Immature natural killer cell (primary cell): ENCODE results near the gene LTF. TPM values are rescaled to one million over a fixed set of nuclear protein-coding genes. Genes with fewer than 3 reads are reported as not detected.
A peak's percentile ranks its signal among the peaks of the same experiment; 100 is the strongest.
"Not testable (repeated sequence)": the region's sequence is repeated elsewhere in the genome, so short reads cannot be mapped to it uniquely, and the experiment has no call there.

Experiments used
- DNase-seq, 3 donors: peaks; one replicate each; pipeline ENCODE4 v3.0.0; 2022; ENCODE audit warnings: mixed read lengths in 1 of 3
- H3K27ac Mint-ChIP-seq, 6 donors: one replicate each; pipeline ENCODE4 v1.8.0; 2020; ENCODE audit warnings: mixed read lengths in 6 of 6, mild to moderate bottlenecking in 5 of 6, inconsistent platforms in 4 of 6, moderate library complexity in 3 of 6
- H3K27me3 Mint-ChIP-seq, 3 donors: one replicate each; pipeline ENCODE4 v1.8.0; 2020 to 2021; ENCODE audit warnings: low read depth in 3 of 3, mild to moderate bottlenecking in 3 of 3, mixed read lengths in 3 of 3, moderate library complexity in 3 of 3, inconsistent platforms in 1 of 3
- H3K36me3 Mint-ChIP-seq, 3 donors: one replicate each; pipeline ENCODE4 v1.8.0; 2020; ENCODE audit warnings: mixed read lengths in 3 of 3, inconsistent platforms in 2 of 3, mild to moderate bottlenecking in 2 of 3
- H3K4me1 Mint-ChIP-seq, 2 donors: one replicate each; pipeline ENCODE4 v1.8.0; 2020; ENCODE audit warnings: inconsistent platforms in 2 of 2, mild to moderate bottlenecking in 2 of 2, mixed read lengths in 2 of 2, moderate library complexity in 1 of 2
- H3K4me3 Mint-ChIP-seq, 5 donors: one replicate each; pipeline ENCODE4 v1.8.0; 2020; ENCODE audit warnings: mild to moderate bottlenecking in 5 of 5, mixed read lengths in 5 of 5, inconsistent platforms in 3 of 5, moderate library complexity in 3 of 5
- H3K9me3 Mint-ChIP-seq, 6 donors: one replicate each; pipeline ENCODE4 v1.8.0; 2020; ENCODE audit warnings: mild to moderate bottlenecking in 6 of 6, mixed read lengths in 6 of 6, inconsistent platforms in 4 of 6, moderate library complexity in 3 of 6
- polyA plus RNA-seq, 3 donors: library from polyadenylated mRNA; unstranded; fragments of 300-500 nt; fragmentation: Illumina TruSeq; gene quantifications; one replicate each; pipeline ENCODE4 v1.2.3, GENCODE V29; 2021

The LTF gene
- polyA plus RNA-seq, 3 donors from 2014 or later = not detected

DNA sequence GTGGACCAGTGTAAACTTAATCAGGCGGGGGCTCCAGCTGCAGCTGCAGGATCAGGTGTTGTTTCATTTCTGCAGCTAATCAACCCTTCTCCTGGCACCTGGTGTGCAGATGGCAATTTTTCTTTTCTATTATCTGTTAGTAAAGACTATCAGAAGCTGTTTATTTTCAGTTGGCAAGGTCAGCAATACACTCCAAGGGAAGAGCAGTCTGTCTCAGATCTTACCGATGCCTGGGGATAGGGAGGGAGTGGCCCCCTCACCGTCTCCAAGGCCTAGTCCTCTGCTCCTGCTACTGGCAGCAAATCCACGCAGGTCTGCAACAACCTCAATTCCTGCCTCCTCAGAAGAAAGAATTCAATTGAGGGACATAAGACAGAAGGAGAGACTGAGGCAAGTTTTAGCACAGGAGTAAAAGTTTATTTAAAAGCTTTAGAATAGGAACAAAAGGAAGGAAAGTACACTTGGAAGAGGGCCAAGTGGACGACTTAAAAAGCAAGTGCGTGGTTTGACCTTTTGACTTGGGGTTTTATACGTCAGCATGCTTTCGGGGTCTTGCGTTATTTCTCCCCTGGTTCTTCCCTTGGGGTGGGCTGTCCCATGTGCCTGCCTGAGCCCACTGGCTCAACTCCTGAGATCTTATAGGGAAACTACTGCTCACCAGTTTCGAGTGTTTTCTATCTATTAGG is 48.4 kb downstream of the LTF start:
- no peaks in the 10 kb centered on the region for H3K36me3 Mint-ChIP-seq
- DNase-seq = no peak
- no peak overlapping the region for H3K4me3 Mint-ChIP-seq
- H3K4me1 Mint-ChIP-seq = no peaks in the 10 kb centered on the region
- no peaks in the 10 kb centered on the region for H3K27me3 Mint-ChIP-seq
- no peak overlapping the region for H3K27ac Mint-ChIP-seq
- H3K9me3 Mint-ChIP-seq = no peaks in the 10 kb centered on the region

DNA sequence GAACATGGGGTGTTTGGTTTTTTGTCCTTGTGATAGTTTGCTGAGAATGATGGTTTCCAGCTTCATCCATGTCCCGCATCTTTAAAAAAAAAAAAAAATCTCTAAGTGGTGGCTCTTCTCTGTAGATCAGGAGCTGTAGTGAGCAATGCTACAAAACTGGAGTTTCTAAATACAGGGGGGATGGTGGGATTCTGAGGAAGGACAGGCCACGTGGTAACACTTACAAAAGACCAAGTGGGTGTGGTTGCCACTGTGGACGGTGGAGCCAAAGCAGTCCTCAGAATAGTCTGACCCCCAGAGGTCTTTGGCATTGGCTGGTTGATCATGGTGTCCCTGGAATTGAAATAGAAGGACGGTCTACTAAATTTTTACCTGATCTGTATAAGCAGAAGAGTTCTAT is 50.0 kb downstream of the LTF start:
- Mint-ChIP-seq H3K9me3 (no peaks in the 10 kb centered on the region), H3K4me3 (no peak overlapping the region), H3K27me3 (no peaks in the 10 kb centered on the region), H3K4me1 (peaks cover 5 to 6% of the 10 kb centered on the region in 2 donors), H3K36me3 (no peaks in the 10 kb centered on the region), H3K27ac (peak overlapping the region in 1 of 6 donors; percentile 30)
- DNase-seq = no peak

DNA sequence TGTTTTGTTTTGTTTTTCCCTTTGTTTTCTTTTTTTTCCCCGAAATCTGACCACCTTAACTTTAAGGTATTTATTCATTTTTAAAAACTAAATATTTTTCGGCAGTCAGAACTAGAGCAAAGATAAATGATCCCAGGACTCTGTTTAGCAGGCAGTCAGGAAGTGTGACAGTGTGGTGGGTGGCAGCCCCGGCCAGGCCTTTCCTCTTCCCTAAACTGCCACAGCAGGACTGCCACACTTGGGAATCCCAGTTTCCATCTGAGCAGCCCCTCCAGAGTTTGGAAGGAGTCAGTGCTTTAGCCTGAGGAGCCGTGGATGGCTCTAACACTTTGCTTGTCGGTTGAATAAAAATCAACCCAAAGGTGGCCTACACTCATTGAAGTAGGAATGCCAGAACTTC is 50.8 kb downstream of the LTF start:
- DNase-seq = no peak
- Mint-ChIP-seq H3K27me3 (no peaks in the 10 kb centered on the region), H3K9me3 (no peaks in the 10 kb centered on the region), H3K27ac (no peak overlapping the region), H3K36me3 (no peaks in the 10 kb centered on the region), H3K4me3 (no peak overlapping the region), H3K4me1 (peaks cover 8 to 14% of the 10 kb centered on the region in 2 donors)

DNA sequence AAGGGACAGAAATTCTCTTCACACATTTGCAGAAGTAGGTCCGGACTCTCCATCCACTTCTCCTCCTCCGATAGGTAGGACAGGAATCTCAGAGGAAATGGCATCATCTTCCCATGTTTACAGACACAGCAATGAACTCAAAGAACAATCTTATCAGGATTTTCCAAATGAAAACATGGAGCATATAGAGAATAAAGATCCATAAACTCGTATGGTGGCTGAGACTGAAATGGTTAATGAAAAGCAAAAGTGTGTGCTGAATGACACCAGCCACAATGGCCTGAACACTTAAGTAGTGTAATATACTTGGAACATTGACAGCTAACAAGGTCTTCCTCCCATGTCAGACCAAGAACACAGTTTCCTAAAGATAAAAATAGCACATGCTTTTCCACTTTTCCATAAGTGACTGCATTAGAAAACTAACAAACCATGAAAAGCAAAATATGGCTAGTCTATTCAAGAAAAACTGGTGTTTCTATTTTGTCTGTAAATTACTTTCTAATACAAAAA is 51.9 kb downstream of the LTF start:
- no peak overlapping the region for H3K27ac Mint-ChIP-seq
- no peak for DNase-seq
- H3K36me3 Mint-ChIP-seq = no peaks in the 10 kb centered on the region
- H3K27me3 Mint-ChIP-seq = peaks cover 0 to 2% (median 0%) of the 10 kb centered on the region in 3 donors
- H3K4me3 Mint-ChIP-seq = no peak overlapping the region
- no peaks in the 10 kb centered on the region for H3K9me3 Mint-ChIP-seq
- peaks cover 17 to 25% of the 10 kb centered on the region in 2 donors for H3K4me1 Mint-ChIP-seq

DNA sequence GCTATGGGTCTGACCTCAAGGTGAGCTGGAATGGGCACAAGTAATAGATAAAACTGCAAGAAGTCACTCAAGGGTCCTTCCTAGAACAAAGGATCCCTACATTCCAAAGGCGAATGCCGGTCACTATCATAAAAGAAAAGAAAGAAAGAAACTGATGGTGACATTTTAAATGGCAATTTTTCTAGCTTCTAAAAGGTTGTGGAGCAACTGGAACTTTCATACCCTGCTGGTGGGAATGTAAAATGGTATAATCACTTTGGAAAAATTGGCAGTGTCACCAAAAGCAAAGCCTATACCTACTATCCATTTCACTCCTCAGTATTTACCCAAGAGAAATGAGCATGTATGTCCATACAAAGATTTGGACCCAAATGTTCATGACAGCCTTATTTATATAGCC is 53.4 kb downstream of the LTF start:
- no peaks in the 10 kb centered on the region for H3K9me3 Mint-ChIP-seq
- no peak for DNase-seq
- H3K4me1 Mint-ChIP-seq = peaks cover 29 to 37% of the 10 kb centered on the region in 2 donors

DNA sequence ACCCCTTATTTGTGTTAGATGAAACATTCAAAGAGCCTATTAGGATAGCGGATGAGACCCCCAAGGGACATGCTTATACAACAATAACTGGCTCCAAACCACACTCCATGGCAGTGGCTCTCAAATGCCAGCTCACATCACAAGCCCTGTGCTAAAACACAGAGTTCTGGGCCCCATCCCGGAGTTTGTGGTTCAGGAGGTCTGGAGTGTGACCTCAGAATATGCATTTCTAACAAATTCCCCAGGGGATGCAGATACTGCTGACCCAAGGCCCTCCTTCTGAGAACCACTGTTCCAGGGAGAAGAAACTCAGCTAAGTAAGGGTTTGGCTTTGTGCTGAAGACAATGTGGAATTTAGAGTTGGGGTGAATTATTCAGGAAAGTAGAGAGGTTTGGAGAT is 54.0 kb downstream of the LTF start:
- no peak overlapping the region for H3K27ac Mint-ChIP-seq

More for the DNA sequence above, 53.4 kb downstream of the LTF start:
- Mint-ChIP-seq H3K36me3 (no peaks in the 10 kb centered on the region), H3K27ac (no peak overlapping the region), H3K27me3 (peaks cover 0 to 2% (median 0%) of the 10 kb centered on the region in 3 donors), H3K4me3 (no peak overlapping the region)

DNA sequence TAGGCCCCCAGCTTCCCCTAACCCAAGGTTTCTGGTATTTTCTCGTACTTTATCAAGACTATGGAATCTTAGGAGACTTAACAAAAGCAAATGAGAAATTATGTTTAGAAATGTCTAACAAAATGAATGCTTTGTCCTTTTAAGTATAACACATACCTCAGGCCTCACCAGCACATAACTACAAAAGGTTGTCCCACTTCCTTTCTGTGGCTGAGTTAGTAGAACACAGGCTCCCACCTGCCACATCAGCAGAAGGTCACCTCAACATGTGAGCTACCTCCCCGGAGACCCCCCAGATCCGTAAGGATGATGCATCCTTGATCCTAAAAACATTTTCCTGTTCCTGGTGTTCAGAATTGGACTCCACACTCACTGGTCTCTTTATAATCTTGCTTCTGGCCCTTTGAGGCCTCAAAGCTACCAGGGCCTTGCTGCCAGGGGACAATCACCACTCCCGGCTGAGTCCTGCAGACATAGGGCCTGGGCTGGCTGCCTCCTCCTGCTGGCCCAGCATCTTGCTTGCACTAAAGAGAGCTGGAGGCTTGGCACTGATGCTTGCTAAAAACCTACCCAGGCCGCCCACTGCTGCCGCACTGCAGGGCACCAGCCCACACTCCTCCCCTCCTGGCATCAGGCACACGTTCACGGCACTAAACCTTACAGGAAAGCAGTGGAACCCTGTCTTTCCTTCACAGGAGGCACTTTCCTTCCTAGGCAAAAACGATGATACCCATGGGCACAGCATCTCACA is 54.8 kb downstream of the LTF start:
- H3K4me3 Mint-ChIP-seq = peak overlapping the region in 1 of 5 donors; percentile 26
- DNase-seq = no peak
- H3K27ac Mint-ChIP-seq = peak overlapping the region in 4 of 6 donors; percentile 14 to 26 (median 22)
- no peaks in the 10 kb centered on the region for H3K9me3 Mint-ChIP-seq
- H3K27me3 Mint-ChIP-seq = peaks cover 0 to 2% (median 0%) of the 10 kb centered on the region in 3 donors
- H3K36me3 Mint-ChIP-seq = no peaks in the 10 kb centered on the region
- peaks cover 29 to 37% of the 10 kb centered on the region in 2 donors for H3K4me1 Mint-ChIP-seq

More for the DNA sequence above, 54.0 kb downstream of the LTF start:
- no peak overlapping the region for H3K4me3 Mint-ChIP-seq
- H3K9me3 Mint-ChIP-seq = no peaks in the 10 kb centered on the region
- H3K4me1 Mint-ChIP-seq = peaks cover 29 to 37% of the 10 kb centered on the region in 2 donors
- H3K36me3 Mint-ChIP-seq = no peaks in the 10 kb centered on the region
- DNase-seq = no peak
- H3K27me3 Mint-ChIP-seq = peaks cover 0 to 2% (median 0%) of the 10 kb centered on the region in 3 donors

DNA sequence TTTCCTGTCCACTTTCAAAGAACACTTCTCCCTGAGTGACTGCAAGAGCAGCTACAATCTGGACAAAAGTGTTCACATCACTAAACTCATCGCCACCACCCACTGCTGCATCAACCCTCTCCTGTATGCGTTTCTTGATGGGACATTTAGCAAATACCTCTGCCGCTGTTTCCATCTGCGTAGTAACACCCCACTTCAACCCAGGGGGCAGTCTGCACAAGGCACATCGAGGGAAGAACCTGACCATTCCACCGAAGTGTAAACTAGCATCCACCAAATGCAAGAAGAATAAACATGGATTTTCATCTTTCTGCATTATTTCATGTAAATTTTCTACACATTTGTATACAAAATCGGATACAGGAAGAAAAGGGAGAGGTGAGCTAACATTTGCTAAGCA is 55.9 kb downstream of the LTF start:
- Mint-ChIP-seq H3K27ac (peak overlapping the region in 1 of 6 donors; percentile 45), H3K9me3 (no peaks in the 10 kb centered on the region), H3K4me3 (peak overlapping the region in 1 of 5 donors; percentile 2), H3K36me3 (no peaks in the 10 kb centered on the region), H3K4me1 (peaks cover 29 to 37% of the 10 kb centered on the region in 2 donors), H3K27me3 (peaks cover 0 to 3% (median 0%) of the 10 kb centered on the region in 3 donors)
- no peak for DNase-seq

DNA sequence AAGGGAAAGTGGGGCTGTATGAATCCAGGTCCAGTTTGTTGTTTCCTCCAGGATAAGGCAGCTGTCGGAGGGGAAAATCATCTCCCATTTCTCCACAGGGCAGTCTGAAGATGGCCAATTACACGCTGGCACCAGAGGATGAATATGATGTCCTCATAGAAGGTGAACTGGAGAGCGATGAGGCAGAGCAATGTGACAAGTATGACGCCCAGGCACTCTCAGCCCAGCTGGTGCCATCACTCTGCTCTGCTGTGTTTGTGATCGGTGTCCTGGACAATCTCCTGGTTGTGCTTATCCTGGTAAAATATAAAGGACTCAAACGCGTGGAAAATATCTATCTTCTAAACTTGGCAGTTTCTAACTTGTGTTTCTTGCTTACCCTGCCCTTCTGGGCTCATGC is 56.7 kb downstream of the LTF start:
- no peak for DNase-seq
- peak overlapping the region; percentile 25 to 92 (median 76) for H3K27ac Mint-ChIP-seq
- H3K36me3 Mint-ChIP-seq = no peaks in the 10 kb centered on the region
- H3K4me3 Mint-ChIP-seq = peak overlapping the region; percentile 37 to 85 (median 78)
- peaks cover 29 to 37% of the 10 kb centered on the region in 2 donors for H3K4me1 Mint-ChIP-seq
- no peaks in the 10 kb centered on the region for H3K9me3 Mint-ChIP-seq
- H3K27me3 Mint-ChIP-seq = peaks cover 0 to 3% (median 1%) of the 10 kb centered on the region in 3 donors

DNA sequence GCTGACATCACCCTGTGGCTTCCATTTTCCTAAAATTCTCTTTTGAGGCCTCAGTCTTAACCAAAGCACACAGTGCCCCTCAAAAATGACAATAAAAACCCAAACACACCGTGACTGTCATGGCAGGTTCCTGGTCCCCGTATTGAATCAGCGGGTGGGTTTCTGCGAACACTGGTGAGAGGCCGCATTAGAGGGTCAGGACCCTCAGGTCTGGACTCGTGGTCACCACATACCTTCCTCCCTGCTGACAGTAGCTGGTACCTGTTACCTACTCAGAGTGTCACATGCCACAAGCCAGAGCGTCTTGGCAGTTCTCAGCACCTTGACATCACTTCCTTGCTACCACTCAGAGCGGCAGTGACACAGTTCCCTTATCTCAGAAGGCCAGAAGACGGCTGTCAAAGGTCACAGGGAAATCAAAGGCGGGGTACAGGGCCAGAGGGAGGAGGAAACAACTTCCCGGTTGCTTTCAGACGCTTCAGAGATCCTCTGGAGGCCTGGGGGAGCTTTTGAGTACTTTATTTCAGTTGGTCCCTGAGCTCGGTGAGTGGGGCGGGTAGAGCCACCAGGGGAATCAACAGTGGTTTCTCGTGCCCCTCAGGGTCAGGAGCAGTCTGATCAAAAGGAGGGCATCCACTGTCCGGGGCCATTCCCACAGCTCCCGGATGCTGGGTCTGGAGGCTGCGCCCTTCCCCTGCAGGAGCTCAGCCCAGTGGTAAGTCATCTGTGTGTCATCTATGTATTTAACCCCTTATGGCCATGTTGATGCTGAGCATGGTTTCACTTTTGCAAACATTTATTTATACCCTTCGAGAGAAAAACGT is 57.7 kb downstream of the LTF start, which contains the start of the genes CCR5AS and CCRL2:
TSS of gene CCR5AS (minus strand) at position 279 of the 824 bp plus-strand sequence.
TSS of gene CCRL2 (plus strand) at position 472 of the 824 bp plus-strand sequence. CDS start 821 bp downstream, outside the sequence.
- DNase-seq = peak; percentile 34 to 53 (median 44)
- Mint-ChIP-seq H3K36me3 (no peaks in the 10 kb centered on the region), H3K27me3 (peaks cover 0 to 3% (median 3%) of the 10 kb centered on the region in 3 donors), H3K9me3 (no peaks in the 10 kb centered on the region), H3K4me1 (peaks cover 29 to 37% of the 10 kb centered on the region in 2 donors), H3K4me3 (peak within 1 kb of the TSS; percentile 73 to 86 (median 82)), H3K27ac (peak within 1 kb of the TSS; percentile 79 to 92 (median 88))

DNA sequence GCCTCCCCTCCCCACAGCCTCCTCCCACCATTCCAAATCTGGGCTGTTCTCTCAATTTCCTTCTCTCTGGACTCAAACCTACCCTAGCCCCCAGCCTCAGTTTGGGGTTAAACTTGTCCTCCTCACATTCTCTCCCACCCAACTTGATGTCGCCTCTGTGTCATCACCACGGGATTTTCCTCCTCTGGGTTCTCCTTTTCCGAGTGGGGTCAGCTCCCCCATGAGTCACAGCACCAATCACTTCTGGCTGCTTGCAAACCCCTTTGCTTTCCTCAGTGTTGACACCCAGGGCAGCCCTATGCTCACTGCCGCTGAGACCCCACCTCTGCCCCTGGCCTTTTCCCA is 58.3 kb downstream of the LTF start:
- H3K4me3 Mint-ChIP-seq = peak overlapping the region in 2 of 5 donors; percentile 41 to 45

DNA sequence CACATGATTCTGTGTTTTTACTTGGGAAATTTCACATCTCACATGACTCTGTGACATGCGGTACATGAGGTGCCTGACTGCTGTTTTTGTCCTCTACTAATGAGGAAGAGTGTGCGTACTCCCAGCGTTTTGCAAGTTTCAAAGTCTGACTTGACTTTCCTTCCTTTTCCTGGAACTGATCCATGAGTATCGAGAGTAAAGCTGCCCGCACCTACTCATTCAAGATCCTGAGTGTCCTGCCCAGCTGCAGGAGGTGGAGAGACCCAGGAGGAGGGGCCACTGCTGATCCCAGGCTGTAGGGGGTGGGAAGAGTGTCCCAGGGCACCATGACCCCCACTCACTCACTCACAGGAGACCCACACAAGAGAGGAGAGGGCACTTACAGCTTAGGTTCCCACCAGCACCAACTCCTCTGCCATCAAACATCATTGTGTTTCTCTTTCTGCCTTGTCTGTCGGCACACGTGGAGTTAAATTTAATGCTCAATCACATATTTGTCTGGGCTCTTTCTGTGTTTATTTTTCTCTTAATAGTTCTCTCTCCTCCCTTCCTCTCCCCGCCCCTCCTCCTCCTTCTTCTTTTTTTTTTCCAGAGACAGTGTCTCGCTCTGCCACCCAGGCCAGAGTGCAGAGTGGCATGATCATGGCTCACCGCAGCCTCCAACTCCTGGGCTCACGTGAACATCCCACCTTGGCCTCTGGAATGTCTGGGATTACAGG is 59.2 kb downstream of the LTF start:
- Mint-ChIP-seq H3K27me3 (peaks cover 0 to 3% (median 3%) of the 10 kb centered on the region in 3 donors), H3K36me3 (no peaks in the 10 kb centered on the region), H3K27ac (peak overlapping the region in 4 of 6 donors; percentile 34 to 92 (median 85)), H3K4me3 (no peak overlapping the region), H3K4me1 (peaks cover 29 to 37% of the 10 kb centered on the region in 2 donors), H3K9me3 (no peaks in the 10 kb centered on the region)
- DNase-seq = no peak

More for the DNA sequence above, 58.3 kb downstream of the LTF start:
- Mint-ChIP-seq H3K9me3 (no peaks in the 10 kb centered on the region), H3K36me3 (no peaks in the 10 kb centered on the region), H3K4me1 (peaks cover 29 to 37% of the 10 kb centered on the region in 2 donors), H3K27me3 (peaks cover 0 to 3% (median 3%) of the 10 kb centered on the region in 3 donors), H3K27ac (peak overlapping the region; percentile 79 to 92 (median 88))
- no peak for DNase-seq

DNA sequence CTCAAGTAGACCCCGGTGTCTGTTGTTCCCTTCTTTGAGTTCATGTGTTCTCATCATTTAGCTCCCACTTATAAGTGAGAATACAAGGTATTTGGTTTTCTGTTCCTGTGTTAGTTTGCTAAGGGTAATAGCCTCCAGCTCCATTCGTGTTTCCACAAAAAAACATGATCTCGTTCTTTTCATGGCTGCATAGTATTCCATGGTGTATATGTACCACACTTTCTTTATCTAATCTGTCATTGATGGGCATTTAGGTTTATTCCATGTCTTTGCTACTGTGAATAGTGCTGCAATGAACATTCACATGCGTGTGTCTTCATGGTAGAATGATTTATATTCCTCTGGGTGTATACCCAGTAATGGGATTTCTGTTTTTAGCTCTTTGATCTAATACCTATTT is 61.8 kb downstream of the LTF start:
- not testable (repeated sequence) for H3K4me3 Mint-ChIP-seq, H3K9me3 Mint-ChIP-seq, H3K27ac Mint-ChIP-seq, H3K27me3 Mint-ChIP-seq, DNase-seq, H3K36me3 Mint-ChIP-seq
- peaks cover 13% of the 10 kb centered on the region in 2 donors for H3K4me1 Mint-ChIP-seq
